ENCODE measurements around the gene RGS9BP. TPM values are rescaled to one million over a fixed set of nuclear protein-coding genes. Genes with fewer than 3 reads are reported as not detected.

Gene RGS9BP
- total and polyA plus RNA-seq, 2 of the 13 experiments (the other 11 are each of a cell fraction or from before 2014, with no cell fraction given) = 0.01 TPM; not detected in 1

DNA sequence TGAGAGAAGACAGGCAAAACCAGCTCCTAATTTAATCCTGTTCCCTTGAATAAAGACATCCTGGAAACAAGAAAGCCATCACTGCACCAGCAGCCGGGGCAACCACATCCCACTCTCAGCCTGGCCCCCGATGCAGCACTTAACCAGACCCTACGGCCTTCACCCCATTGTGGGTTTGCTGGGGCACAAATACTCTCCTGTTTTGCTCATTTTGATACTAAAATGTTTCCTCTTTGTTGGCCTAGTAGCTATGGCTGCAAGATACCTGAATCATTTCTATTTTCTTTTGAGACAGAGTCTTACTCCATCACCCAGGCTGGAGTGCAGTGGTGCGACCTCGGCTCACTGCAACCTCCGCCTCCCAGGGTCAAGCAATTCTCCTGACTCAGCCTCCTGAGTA is 29.1 kb upstream of the RGS9BP start:
- Histone ChIP-seq H2AFZ (ENCODE audit: low read length) (no peak overlapping the region), H4K20me1 (ENCODE audit: insufficient read depth, low read length) (no peaks in the 10 kb centered on the region), H3K79me2 (ENCODE audit: insufficient read depth, low read length) (no peaks in the 10 kb centered on the region), H3K9me3 (ENCODE audit: low read length) (no peaks in the 10 kb centered on the region), H3K36me3 (replicated peaks in 1 of 2; ENCODE audit: control insufficient read depth in 1 of 2, insufficient read depth in 2 of 2, low read length in 2 of 2) (peaks cover 21 to 51% of the 10 kb centered on the region in 2 experiments; a peak in 4 of 5 replicates), H3K4me1 (ENCODE audit: insufficient read depth, low read length) (no peaks in the 10 kb centered on the region), H3K4me2 (ENCODE audit: low read depth, low read length) (no peak overlapping the region), H3K27me3 (ENCODE audit: control insufficient read depth in 1 of 2, insufficient read depth in 2 of 2, low read length in 2 of 2) (no peaks in the 10 kb centered on the region), H3K9ac (ENCODE audit: insufficient read depth, low read depth, low read length) (no peak overlapping the region), H3K27ac (ENCODE audit: extremely low read length, insufficient read depth, low read length) (no peak overlapping the region), H3K4me3 (replicated peaks in 1 of 3; ENCODE audit: insufficient read depth in 1 of 3, low read depth in 2 of 3, low read length in 3 of 3) (no peak overlapping the region)
- DNase-seq (ENCODE audit: low spot score) (no peak), FAIRE-seq (no peak), ATAC-seq (no peak)
- intact Hi-C loops (cut with micrococcal nuclease; ENCODE audit: unreplicated experiment) = no loop called here
- WGBS (ENCODE audit: low lambda C conversion rate) = 98% methylated on average over 6 of the region's 6 CpGs
- no peak for TF ChIP-seq SAFB2 (CRISPR knock-in tag; IDR thresholded peaks at IDR 0.05; ENCODE audit: borderline replicate concordance, low read depth)
- BruUV-seq (replicated peaks) = no TSS peak
- in situ Hi-C loops (cut with HindIII; ENCODE audit: extremely low pct_ligation_motif_present, low pct_unique_long_range_greater_than_20kb) = no loop called here
- ChIA-PET CTCF (ENCODE audit: low intra/inter-chr PET ratio, low total read pairs) (no interaction called here), POLR2A (no interaction called here)

GRCh38 chr19:32647361-32647760 is 28.3 kb upstream of the RGS9BP start:
- Histone ChIP-seq H3K4me3 (replicated peaks in 1 of 3; ENCODE audit: insufficient read depth in 1 of 3, low read depth in 2 of 3, low read length in 3 of 3) (no peak overlapping the region), H3K9ac (ENCODE audit: insufficient read depth, low read depth, low read length) (no peak overlapping the region), H3K27ac (ENCODE audit: extremely low read length, insufficient read depth, low read length) (no peak overlapping the region), H2AFZ (ENCODE audit: low read length) (no peak overlapping the region), H3K79me2 (ENCODE audit: insufficient read depth, low read length) (no peaks in the 10 kb centered on the region), H4K20me1 (ENCODE audit: insufficient read depth, low read length) (no peaks in the 10 kb centered on the region), H3K4me1 (ENCODE audit: insufficient read depth, low read length) (no peaks in the 10 kb centered on the region), H3K36me3 (replicated peaks in 1 of 2; ENCODE audit: control insufficient read depth in 1 of 2, insufficient read depth in 2 of 2, low read length in 2 of 2) (peaks cover 19 to 45% of the 10 kb centered on the region in 2 experiments; a peak in 4 of 5 replicates), H3K9me3 (ENCODE audit: low read length) (no peaks in the 10 kb centered on the region), H3K4me2 (ENCODE audit: low read depth, low read length) (no peak overlapping the region), H3K27me3 (ENCODE audit: control insufficient read depth in 1 of 2, insufficient read depth in 2 of 2, low read length in 2 of 2) (no peaks in the 10 kb centered on the region)
- intact Hi-C loops (cut with micrococcal nuclease; ENCODE audit: unreplicated experiment) = no loop called here
- CTCF ChIA-PET (ENCODE audit: low intra/inter-chr PET ratio, low total read pairs) = no interaction called here
- POLR2A ChIA-PET = no interaction called here
- 92% methylated on average over 7 of the region's 8 CpGs for WGBS (ENCODE audit: low lambda C conversion rate)
- ATAC-seq (no peak), DNase-seq (ENCODE audit: low spot score) (no peak), FAIRE-seq (no peak)
- BruUV-seq (replicated peaks) = no TSS peak
- in situ Hi-C loops (cut with HindIII; ENCODE audit: extremely low pct_ligation_motif_present, low pct_unique_long_range_greater_than_20kb) = no loop called here
- TF ChIP-seq CHCHD3 (CRISPR knock-in tag; IDR thresholded peaks at IDR 0.05) = no peak
- TF ChIP-seq ZNF33B (CRISPR knock-in tag; IDR thresholded peaks at IDR 0.05) = no peak
- TF ChIP-seq ZBTB20 (CRISPR knock-in tag; IDR thresholded peaks at IDR 0.05; ENCODE audit: borderline replicate concordance, low read depth) = no peak
- no peak for TF ChIP-seq ZNF562 (CRISPR knock-in tag; IDR thresholded peaks at IDR 0.05; ENCODE audit: borderline replicate concordance)
- TF ChIP-seq HNF1B (CRISPR knock-in tag; IDR thresholded peaks at IDR 0.05) = no peak
- TF ChIP-seq, protein P1, sequence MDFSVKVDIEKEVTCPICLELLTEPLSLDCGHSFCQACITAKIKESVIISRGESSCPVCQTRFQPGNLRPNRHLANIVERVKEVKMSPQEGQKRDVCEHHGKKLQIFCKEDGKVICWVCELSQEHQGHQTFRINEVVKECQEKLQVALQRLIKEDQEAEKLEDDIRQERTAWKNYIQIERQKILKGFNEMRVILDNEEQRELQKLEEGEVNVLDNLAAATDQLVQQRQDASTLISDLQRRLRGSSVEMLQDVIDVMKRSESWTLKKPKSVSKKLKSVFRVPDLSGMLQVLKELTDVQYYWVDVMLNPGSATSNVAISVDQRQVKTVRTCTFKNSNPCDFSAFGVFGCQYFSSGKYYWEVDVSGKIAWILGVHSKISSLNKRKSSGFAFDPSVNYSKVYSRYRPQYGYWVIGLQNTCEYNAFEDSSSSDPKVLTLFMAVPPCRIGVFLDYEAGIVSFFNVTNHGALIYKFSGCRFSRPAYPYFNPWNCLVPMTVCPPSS (IDR thresholded peaks at IDR 0.05) = no peak
- no peak for TF ChIP-seq SNAPC5 (CRISPR knock-in tag; IDR thresholded peaks at IDR 0.05; ENCODE audit: borderline replicate concordance)
- no peak for TF ChIP-seq ZNF552 (CRISPR knock-in tag; IDR thresholded peaks at IDR 0.05; ENCODE audit: borderline replicate concordance)
- TF ChIP-seq NAIF1 (CRISPR knock-in tag; IDR thresholded peaks at IDR 0.05; ENCODE audit: borderline replicate concordance) = no peak
- TF ChIP-seq NBN (conservative IDR thresholded peaks at IDR 0.05) = no peak
- TF ChIP-seq, protein P2, sequence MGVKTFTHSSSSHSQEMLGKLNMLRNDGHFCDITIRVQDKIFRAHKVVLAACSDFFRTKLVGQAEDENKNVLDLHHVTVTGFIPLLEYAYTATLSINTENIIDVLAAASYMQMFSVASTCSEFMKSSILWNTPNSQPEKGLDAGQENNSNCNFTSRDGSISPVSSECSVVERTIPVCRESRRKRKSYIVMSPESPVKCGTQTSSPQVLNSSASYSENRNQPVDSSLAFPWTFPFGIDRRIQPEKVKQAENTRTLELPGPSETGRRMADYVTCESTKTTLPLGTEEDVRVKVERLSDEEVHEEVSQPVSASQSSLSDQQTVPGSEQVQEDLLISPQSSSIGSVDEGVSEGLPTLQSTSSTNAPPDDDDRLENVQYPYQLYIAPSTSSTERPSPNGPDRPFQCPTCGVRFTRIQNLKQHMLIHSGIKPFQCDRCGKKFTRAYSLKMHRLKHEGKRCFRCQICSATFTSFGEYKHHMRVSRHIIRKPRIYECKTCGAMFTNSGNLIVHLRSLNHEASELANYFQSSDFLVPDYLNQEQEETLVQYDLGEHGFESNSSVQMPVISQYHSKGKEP (CRISPR knock-in tag; IDR thresholded peaks at IDR 0.05) = no peak
- no peak for TF ChIP-seq ZNF431 (CRISPR knock-in tag; IDR thresholded peaks at IDR 0.05; ENCODE audit: borderline replicate concordance, low read depth)
- TF ChIP-seq MXI1 (IDR thresholded peaks at IDR 0.05; ENCODE audit: borderline replicate concordance, low read depth, low read length) = no peak

Measured in HepG2 (cell line).